Epithelial cell of proximal tubule (primary cell): ENCODE data around the gene FOXD4L5. TPM values are rescaled to one million over a fixed set of nuclear protein-coding genes. Genes with fewer than 3 reads are reported as not detected.
"Not testable (repeated sequence)": the region's sequence is repeated elsewhere in the genome, so short reads cannot be mapped to it uniquely, and the experiment has no call there.

Experiments used
- DNase-seq: peaks from one replicate; pipeline ENCODE4 v3.0.0-alpha.2; 2011; ENCODE audit warnings: low read depth
- H3K4me3 ChIP-seq: 2 replicates; pipeline ENCODE4 v1.5.1; 2011; ENCODE audit warnings: low read depth, mild to moderate bottlenecking, low read length
- total RNA-seq: library from RNA; depleted of rRNA; stranded (reverse); fragments of >200 nt; gene quantifications from 2 replicates; pipeline ENCODE4 v1.2.3, GENCODE V29; 2015

The FOXD4L5 gene
- not detected in 2 replicates for total RNA-seq

DNA sequence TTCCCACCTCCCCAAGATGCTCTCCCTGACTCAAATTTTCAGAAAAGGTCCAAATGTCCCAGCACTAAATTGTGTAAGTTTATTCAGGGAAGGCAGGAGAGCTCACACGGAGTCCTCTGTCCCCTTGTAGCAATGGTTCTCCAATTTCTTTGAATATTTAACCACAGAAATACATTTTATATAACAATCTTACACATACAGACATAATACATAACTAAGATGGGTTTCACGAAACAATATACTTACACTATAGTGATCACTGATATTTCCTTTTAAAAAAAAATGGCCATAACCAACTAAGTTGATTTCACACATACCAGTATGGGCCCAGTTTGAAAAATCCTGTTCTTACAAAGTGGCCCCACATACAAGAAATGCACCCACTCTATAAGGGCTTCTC lies at the start of gene FOXD4L5:
FOXD4L5 (minus strand) TSS at position 101 of the 400 bp plus-strand sequence. CDS start 832 bp downstream, outside the sequence.
- not testable (repeated sequence) for DNase-seq, H3K4me3 ChIP-seq

DNA sequence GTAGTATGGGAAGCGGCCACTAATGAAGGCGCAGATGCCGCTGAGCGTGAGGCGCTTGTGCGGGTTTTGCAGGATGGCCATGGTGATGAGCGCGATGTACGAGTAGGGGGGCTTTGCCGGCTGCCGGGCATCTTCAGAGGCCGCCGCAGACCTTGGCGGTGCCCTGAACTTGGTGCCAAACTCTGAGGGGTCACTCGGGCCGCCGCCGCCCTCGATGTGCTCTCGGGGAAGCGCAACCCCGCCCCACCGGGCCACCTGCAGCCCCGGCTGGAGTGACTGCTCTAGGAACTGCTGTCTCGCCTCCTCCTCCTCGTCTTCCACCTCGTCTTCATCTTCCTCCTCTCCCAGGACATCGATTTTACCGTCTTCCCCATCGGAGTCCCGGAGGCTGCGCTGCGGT lies 1.1 kb downstream of the FOXD4L5 start:
- not testable (repeated sequence) for H3K4me3 ChIP-seq, DNase-seq

DNA sequence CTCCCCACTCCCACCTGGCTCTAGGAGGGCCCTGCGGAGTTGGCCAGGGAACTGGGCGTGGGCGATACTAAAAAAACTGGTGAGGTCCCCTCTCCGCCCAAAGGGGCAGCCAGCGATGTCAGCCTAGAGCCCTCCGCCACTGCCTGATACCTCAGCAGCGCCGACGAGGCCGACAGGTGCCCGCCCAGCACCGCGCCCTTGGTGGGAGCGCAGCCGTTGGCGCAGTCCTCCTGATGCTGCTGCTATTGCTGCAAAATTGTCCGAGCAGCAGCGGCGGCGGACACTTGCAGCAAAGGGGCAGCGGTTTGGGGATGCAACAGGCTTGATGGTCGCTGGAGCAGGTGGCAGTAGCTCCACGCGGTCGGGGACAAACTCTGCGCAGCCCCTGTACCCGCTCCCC lies 2.0 kb downstream of the FOXD4L5 start:
- DNase-seq, result not testable (repeated sequence)

More for the DNA sequence above, 2.0 kb downstream of the FOXD4L5 start:
- H3K4me3 ChIP-seq, result not testable (repeated sequence)
